Heart left ventricle (tissue), 13 donors: Measurements from ENCODE around the gene ROPN1L.

ENCODE experiments used
- POLR2A ChIP-seq, 2 donors: fragments of 450-650 bp; IDR thresholded peaks; one replicate each; pipeline ENCODE4 v1.6.1; 2017; ENCODE audit warnings: antibody characterized with exemption in 2 of 2, mild to moderate bottlenecking in 2 of 2, moderate library complexity in 2 of 2
- TF ChIP-seq, protein P1 (sequence below), 12 donors: fragments of 200-600 bp; sonication (generic) in 4 of 12; IDR thresholded peaks; one replicate each; pipeline versions ENCODE4 v1.5.0 to v1.8.0; 2018 to 2022; ENCODE audit warnings: antibody characterized with exemption in 12 of 12, mild to moderate bottlenecking in 5 of 12
- donor health status: ischemic (EF 13 %, LVEDD 7.1; RV severe dilation, severe dysfunction).
- donor health status: DM: no; HTN: yes; CAD: no.
- donor health status: DM: no; HTN: no; CAD: no.
- donor health status: ischemic (EF 25% LVEDD 6.9; RV normal size, moderate dysfunction).
- donor health status: ischemic (EF 25% LVEDD 5.7; RV mildly dilated, moderate dysfunction).
- donor health status: ischemic (EF 35%, LVEDD 5.7; RV mildly dilated, moderate dysfunction).
- donor health status: nonischemic (EF 11% LVEDD 7.7; RV severe dilation, severe dysfunction).
- donor health status: DM: yes; HTN: yes; CAD: no.
- donor health status: PGD.
- donor health status: ischemic (EF 29% LVEDD 5.4; RV normal size, mild dysfunction).
- donor health status: nonischemic (EF 23%, LVEDD 6.1; RV moderate dilation, normal function).

DNA sequence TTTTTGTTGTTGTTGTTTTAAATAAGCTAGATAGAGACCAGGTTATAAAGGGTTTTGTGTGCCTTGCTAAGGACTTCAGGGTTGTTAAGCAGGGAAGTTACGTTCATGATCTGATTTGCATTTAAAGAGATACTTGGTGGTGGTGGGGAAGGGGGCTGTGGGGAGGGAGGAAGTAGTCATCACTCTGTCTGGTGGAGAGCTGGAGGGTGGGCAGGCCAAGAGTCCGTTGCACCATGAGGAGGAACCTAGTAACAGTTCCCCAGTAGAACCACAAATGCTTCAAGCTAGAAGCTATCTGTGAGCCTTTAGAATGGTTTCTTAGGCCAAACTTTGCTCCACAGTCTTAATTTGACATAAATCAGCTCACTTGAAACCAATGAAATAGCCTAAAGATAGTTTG, 18.7 kb upstream of the ROPN1L start:
- TF ChIP-seq, protein P1, sequence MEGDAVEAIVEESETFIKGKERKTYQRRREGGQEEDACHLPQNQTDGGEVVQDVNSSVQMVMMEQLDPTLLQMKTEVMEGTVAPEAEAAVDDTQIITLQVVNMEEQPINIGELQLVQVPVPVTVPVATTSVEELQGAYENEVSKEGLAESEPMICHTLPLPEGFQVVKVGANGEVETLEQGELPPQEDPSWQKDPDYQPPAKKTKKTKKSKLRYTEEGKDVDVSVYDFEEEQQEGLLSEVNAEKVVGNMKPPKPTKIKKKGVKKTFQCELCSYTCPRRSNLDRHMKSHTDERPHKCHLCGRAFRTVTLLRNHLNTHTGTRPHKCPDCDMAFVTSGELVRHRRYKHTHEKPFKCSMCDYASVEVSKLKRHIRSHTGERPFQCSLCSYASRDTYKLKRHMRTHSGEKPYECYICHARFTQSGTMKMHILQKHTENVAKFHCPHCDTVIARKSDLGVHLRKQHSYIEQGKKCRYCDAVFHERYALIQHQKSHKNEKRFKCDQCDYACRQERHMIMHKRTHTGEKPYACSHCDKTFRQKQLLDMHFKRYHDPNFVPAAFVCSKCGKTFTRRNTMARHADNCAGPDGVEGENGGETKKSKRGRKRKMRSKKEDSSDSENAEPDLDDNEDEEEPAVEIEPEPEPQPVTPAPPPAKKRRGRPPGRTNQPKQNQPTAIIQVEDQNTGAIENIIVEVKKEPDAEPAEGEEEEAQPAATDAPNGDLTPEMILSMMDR (IDR thresholded peaks at IDR 0.05) = no peak
- no peak for TF ChIP-seq POLR2A (IDR thresholded peaks at IDR 0.05)
